Measurements from ENCODE around the gene TCEAL1.

DNA sequence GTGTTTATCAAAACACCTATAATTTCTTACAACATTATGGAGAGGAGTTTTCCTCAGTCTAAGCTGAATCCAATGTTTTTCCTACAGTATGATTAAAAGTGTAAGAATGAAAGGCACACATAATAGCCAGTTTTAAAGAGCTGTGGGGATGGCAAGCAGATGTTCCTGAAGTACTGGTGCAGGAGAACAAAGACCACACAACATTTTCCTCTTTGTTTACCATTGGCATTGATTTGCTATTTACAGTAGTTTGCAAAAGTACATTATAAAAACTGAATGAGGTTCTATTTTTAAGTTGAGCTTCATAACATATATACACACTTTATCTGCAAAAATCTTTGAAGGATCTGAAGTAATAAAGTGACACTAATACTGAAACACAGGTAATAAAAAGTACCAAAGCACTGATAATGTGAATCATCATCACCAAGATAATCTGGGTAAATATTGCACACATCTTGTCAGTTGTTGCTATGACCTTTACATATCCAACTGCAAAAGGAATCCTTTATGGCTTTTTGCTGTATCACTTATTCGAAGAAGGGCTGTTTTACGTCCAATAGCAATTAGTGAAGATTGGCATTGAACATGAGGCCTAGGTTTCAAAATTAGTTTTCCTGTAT lies 22.5 kb downstream of the TCEAL1 start:
- TF ChIP-seq CTCF (IDR thresholded peaks at IDR 0.05), result no peak
- no peak for TF ChIP-seq POLR2A (IDR thresholded peaks at IDR 0.05)

All from body of pancreas (tissue), 4 donors.